GM23338 (cell line): ENCODE data around the gene GRIN3A. TPM values are rescaled to one million over a fixed set of nuclear protein-coding genes. Genes with fewer than 3 reads are reported as not detected.

Experiments
- ATAC-seq: fragments of 200-7000 bp; cut with Tn5 transposase; 3 replicates; pipeline ENCODE4 v1.9.1; 2020
- DNase-seq: peaks from one replicate; pipeline ENCODE4 v3.0.0-alpha.2; 2015; ENCODE audit warnings: low spot score
- H2AFZ ChIP-seq: fragments of 200-600 bp; sonication (generic); 2 replicates; pipeline ENCODE4 v1.8.0; 2016; ENCODE audit warnings: antibody characterized with exemption, mild to moderate bottlenecking, moderate library complexity
- H3F3A ChIP-seq: fragments of 200-600 bp; sonication (generic); replicated peaks from 2 replicates; pipeline ENCODE4 v1.8.0; 2017; ENCODE audit warnings: antibody characterized with exemption, mixed run types, low read depth
- H3K27ac ChIP-seq: fragments of 200-600 bp; sonication (generic); 2 replicates; pipeline ENCODE4 v1.6.1; 2016; ENCODE audit warnings: low read depth
- H3K27me3 ChIP-seq: fragments of 200-600 bp; sonication (generic); 2 replicates; pipeline ENCODE4 v1.8.0; 2016; ENCODE audit warnings: mild to moderate bottlenecking, mixed run types, moderate library complexity; ENCODE audit not compliant: insufficient read depth
- H3K36me3 ChIP-seq: fragments of 200-600 bp; sonication (generic); 2 replicates; pipeline ENCODE4 v1.8.0; 2016; ENCODE audit warnings: mild to moderate bottlenecking; ENCODE audit not compliant: insufficient read depth
- H3K4me1 ChIP-seq: fragments of 200-600 bp; sonication (generic); 2 replicates; pipeline ENCODE4 v1.8.0; 2016; ENCODE audit warnings: mild to moderate bottlenecking, moderate library complexity; ENCODE audit not compliant: insufficient read depth
- H3K4me2 ChIP-seq: fragments of 200-600 bp; sonication (generic); 2 replicates; pipeline ENCODE4 v1.7.1; 2017; ENCODE audit warnings: mixed run types
- H3K4me3 ChIP-seq: fragments of 200-600 bp; sonication (generic); 2 replicates; pipeline ENCODE4 v1.6.1; 2016; ENCODE audit warnings: mixed run types
- H3K79me2 ChIP-seq: fragments of 200-600 bp; sonication (generic); replicated peaks from 2 replicates; pipeline ENCODE4 v1.8.0; 2017; ENCODE audit warnings: mild to moderate bottlenecking; ENCODE audit not compliant: insufficient read depth
- H3K9me2 ChIP-seq: fragments of 200-600 bp; sonication (generic); 2 replicates; pipeline ENCODE4 v1.8.0; 2017; ENCODE audit not compliant: insufficient read depth
- H4K20me1 ChIP-seq: fragments of 200-600 bp; sonication (generic); replicated peaks from 2 replicates; pipeline ENCODE4 v1.8.0; 2017; ENCODE audit warnings: mild to moderate bottlenecking; ENCODE audit not compliant: insufficient read depth
- H3K27ac Mint-ChIP-seq: 2 replicates; pipeline ENCODE4 v1.8.0; 2020; ENCODE audit warnings: inconsistent platforms, mild to moderate bottlenecking, moderate library complexity, mixed read lengths
- H3K27me3 Mint-ChIP-seq: 3 replicates; pipeline ENCODE4 v1.8.0; 2022; ENCODE audit warnings: low read depth, mild to moderate bottlenecking, moderate library complexity, mixed read lengths, inconsistent platforms; ENCODE audit not compliant: insufficient read depth, poor library complexity
- H3K36me3 Mint-ChIP-seq: 3 replicates; pipeline ENCODE4 v1.8.0; 2021; ENCODE audit warnings: low read depth, mild to moderate bottlenecking, inconsistent platforms, moderate library complexity, mixed read lengths
- H3K4me1 Mint-ChIP-seq: 3 replicates; pipeline ENCODE4 v1.8.0; 2020; ENCODE audit warnings: mild to moderate bottlenecking, inconsistent platforms, mixed read lengths
- H3K4me3 Mint-ChIP-seq: 3 replicates; pipeline ENCODE4 v1.8.0; 2021; ENCODE audit warnings: moderate library complexity, mild to moderate bottlenecking, inconsistent platforms, mixed read lengths
- H3K9me3 Mint-ChIP-seq: 3 replicates; pipeline ENCODE4 v1.8.0; 2020; ENCODE audit warnings: moderate library complexity, mild to moderate bottlenecking, inconsistent platforms, mixed read lengths
- CTCF ChIP-seq, 2 experiments: fragments of 200-600 bp in 1 of 2; sonication (generic) in 1 of 2; conservative IDR thresholded peaks; 2 replicates each; pipeline versions ENCODE4 v1.5.1 to v1.6.1; 2016 to 2017; ENCODE audit warnings: antibody characterized with exemption in 2 of 2, low read depth in 2 of 2, mild to moderate bottlenecking in 2 of 2, moderate library complexity in 1 of 2
- EZH2 ChIP-seq: fragments of 200-600 bp; sonication (generic); IDR thresholded peaks from one replicate; pipeline ENCODE4 v1.8.0; 2017; ENCODE audit warnings: antibody characterized with exemption, mild to moderate bottlenecking, low read depth; ENCODE audit not compliant: unreplicated experiment
- STAT1 ChIP-seq: IDR thresholded peaks from one replicate; pipeline ENCODE4 v1.6.1; 2016; ENCODE audit warnings: antibody characterized with exemption; ENCODE audit not compliant: unreplicated experiment
- ZNF331 ChIP-seq: fragments of 250-450 bp; sonication (Bioruptor Pico); IDR thresholded peaks from 2 replicates; pipeline ENCODE4 v1.5.0; 2020; ENCODE audit warnings: low read depth, mild to moderate bottlenecking, moderate library complexity
- ZNF462 ChIP-seq: fragments of 250-450 bp; sonication (Bioruptor Pico); IDR thresholded peaks from 2 replicates; pipeline ENCODE4 v1.5.0; 2020; ENCODE audit warnings: mild to moderate bottlenecking, moderate library complexity
- polyA plus RNA-seq: library from polyadenylated mRNA; unstranded; fragments of >200 nt; fragmentation: Nextera tagmentation; extraction: Ambion mirVana; gene quantifications from 2 replicates; pipeline ENCODE4 v1.2.1, GENCODE V29; 2016
- total RNA-seq: library from RNA; depleted of rRNA; stranded (reverse); fragments of >200 nt; shearing (Covaris generic); gene quantifications from 2 replicates; pipeline ENCODE4 v1.2.3, GENCODE V29; 2014

GRIN3A gene
- total and polyA plus RNA-seq, 2 experiments from 2014 or later = 0.03 to 0.05 TPM

GRCh38 chr9:101604296-101604695 lies 134.2 kb downstream of the GRIN3A start:
- Mint-ChIP-seq H3K36me3 (no peaks in the 10 kb centered on the region), H3K27me3 (no peaks in the 10 kb centered on the region), H3K9me3 (no peaks in the 10 kb centered on the region), H3K4me1 (peaks cover 5% of the 10 kb centered on the region; the same call in 2 of the 3 replicates), H3K4me3 (no peak overlapping the region), H3K27ac (no peak overlapping the region)
- Histone ChIP-seq H3K27ac (no peak overlapping the region), H3K36me3 (no peaks in the 10 kb centered on the region), H3K79me2 (no peaks in the 10 kb centered on the region), H3K4me3 (no peak overlapping the region), H3K4me1 (no peaks in the 10 kb centered on the region), H3F3A (no peaks in the 10 kb centered on the region), H2AFZ (0 out of 2 replicates have a peak overlapping the region, but pooled peaks have one; percentile 25), H3K4me2 (no peak overlapping the region), H3K27me3 (no peaks in the 10 kb centered on the region), H4K20me1 (no peaks in the 10 kb centered on the region), H3K9me2 (no peaks in the 10 kb centered on the region)
- ATAC-seq = no peak
- TF ChIP-seq EZH2 = no peak
- no peak for DNase-seq

GRCh38 chr9:101601904-101602765 lies 136.3 kb downstream of the GRIN3A start:
- no peak overlapping the region for H3K4me3 Mint-ChIP-seq
- Histone ChIP-seq H3K4me3 (no peak overlapping the region), H3K9me2 (no peaks in the 10 kb centered on the region), H3K4me2 (no peak overlapping the region), H3K79me2 (no peaks in the 10 kb centered on the region), H3K4me1 (no peaks in the 10 kb centered on the region), H3K27ac (no peak overlapping the region), H2AFZ (peak overlapping the region; percentile 1; the same call in 1 of the 2 replicates), H3K27me3 (no peaks in the 10 kb centered on the region), H4K20me1 (no peaks in the 10 kb centered on the region), H3K36me3 (no peaks in the 10 kb centered on the region), H3F3A (no peaks in the 10 kb centered on the region)
- ATAC-seq = peak; percentile 96
- DNase-seq = peak; percentile 90
- H3K27ac Mint-ChIP-seq = no peak overlapping the region
- H3K27me3 Mint-ChIP-seq = no peaks in the 10 kb centered on the region
- peaks cover 5% of the 10 kb centered on the region; the same call in 2 of the 3 replicates for H3K4me1 Mint-ChIP-seq
- no peak for TF ChIP-seq STAT1
- TF ChIP-seq CTCF (conservative IDR thresholded peaks at IDR 0.05; ENCODE audit: low read depth in 2 of 2) = peak; percentile 80 to 83
- no peaks in the 10 kb centered on the region for H3K9me3 Mint-ChIP-seq
- no peaks in the 10 kb centered on the region for H3K36me3 Mint-ChIP-seq

GRCh38 chr9:101594796-101595195 lies 143.7 kb downstream of the GRIN3A start, which contains the start of gene PPP3R2:
TSS of gene PPP3R2 (minus strand) at chr9:101594969. CDS start at chr9:101594921, 48 bp downstream.
- H3F3A ChIP-seq = no peaks in the 10 kb centered on the region
- H3K4me2 ChIP-seq = no peak within 1 kb of the TSS
- ATAC-seq (no peak), DNase-seq (no peak)
- no peaks in the 10 kb centered on the region for H4K20me1 ChIP-seq
- 0 out of 2 replicates have a peak within 1 kb of the TSS, but pooled peaks have one; percentile 19 for H2AFZ ChIP-seq
- H3K27ac ChIP-seq = no peak within 1 kb of the TSS
- Mint-ChIP-seq H3K27me3 (peaks cover 7% of the 10 kb centered on the region), H3K4me3 (no peak within 1 kb of the TSS), H3K36me3 (no peaks in the 10 kb centered on the region), H3K4me1 (no peaks in the 10 kb centered on the region), H3K9me3 (no peaks in the 10 kb centered on the region; the same call in 2 of the 3 replicates), H3K27ac (no peak within 1 kb of the TSS)
- no peak within 1 kb of the TSS for H3K4me3 ChIP-seq
- no peaks in the 10 kb centered on the region for H3K4me1 ChIP-seq
- H3K9me2 ChIP-seq = peaks cover 6% of the 10 kb centered on the region; the same call in 1 of the 2 replicates
- no peaks in the 10 kb centered on the region for H3K79me2 ChIP-seq
- no peaks in the 10 kb centered on the region for H3K36me3 ChIP-seq
- no peaks in the 10 kb centered on the region for H3K27me3 ChIP-seq
- TF ChIP-seq EZH2 = no peak
- TF ChIP-seq ZNF331 = no peak
- no peak for TF ChIP-seq STAT1
- no peak for TF ChIP-seq ZNF462
